ENCODE results near the gene SOX1. TPM values are rescaled to one million over a fixed set of nuclear protein-coding genes. Genes with fewer than 3 reads are reported as not detected.

Gene SOX1
- total RNA-seq, 1 experiment from 2014 or later = not detected

DNA sequence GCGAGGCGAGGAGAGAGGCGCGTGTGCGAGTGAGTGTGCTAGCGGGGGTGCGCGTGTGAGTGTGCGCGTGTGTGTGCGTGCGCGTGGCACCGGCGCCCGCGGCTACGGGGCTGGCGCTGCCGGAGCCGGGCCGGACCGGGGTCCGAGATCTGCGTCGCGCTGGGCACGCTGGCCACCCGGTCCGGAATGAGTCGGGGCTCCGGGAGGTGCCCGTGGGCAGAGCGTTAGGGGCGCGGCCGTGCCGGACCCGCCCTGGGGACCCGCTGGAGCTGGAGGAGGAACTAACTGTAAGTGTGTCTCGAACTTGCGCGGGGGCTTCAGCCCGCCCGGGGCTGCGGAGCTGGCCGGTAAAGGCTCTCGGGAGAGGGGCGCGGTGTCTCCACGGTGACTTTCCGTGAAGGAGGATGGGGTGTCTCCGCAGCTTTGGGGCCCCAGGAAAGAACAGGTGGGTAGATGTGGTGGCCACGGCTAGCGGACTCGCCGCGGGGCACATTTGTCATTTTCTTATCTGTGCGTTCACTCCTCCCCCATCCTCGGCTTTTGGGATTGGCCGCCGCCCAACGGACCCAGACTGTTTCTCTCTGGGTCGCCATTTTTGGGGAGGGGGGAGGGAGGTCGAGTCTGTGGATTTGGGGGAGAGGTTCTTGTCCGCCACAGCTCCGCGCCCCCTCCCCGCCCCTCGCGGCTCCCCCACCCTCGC lies 10.1 kb upstream of the SOX1 start:
- TF ChIP-seq, protein P1, sequence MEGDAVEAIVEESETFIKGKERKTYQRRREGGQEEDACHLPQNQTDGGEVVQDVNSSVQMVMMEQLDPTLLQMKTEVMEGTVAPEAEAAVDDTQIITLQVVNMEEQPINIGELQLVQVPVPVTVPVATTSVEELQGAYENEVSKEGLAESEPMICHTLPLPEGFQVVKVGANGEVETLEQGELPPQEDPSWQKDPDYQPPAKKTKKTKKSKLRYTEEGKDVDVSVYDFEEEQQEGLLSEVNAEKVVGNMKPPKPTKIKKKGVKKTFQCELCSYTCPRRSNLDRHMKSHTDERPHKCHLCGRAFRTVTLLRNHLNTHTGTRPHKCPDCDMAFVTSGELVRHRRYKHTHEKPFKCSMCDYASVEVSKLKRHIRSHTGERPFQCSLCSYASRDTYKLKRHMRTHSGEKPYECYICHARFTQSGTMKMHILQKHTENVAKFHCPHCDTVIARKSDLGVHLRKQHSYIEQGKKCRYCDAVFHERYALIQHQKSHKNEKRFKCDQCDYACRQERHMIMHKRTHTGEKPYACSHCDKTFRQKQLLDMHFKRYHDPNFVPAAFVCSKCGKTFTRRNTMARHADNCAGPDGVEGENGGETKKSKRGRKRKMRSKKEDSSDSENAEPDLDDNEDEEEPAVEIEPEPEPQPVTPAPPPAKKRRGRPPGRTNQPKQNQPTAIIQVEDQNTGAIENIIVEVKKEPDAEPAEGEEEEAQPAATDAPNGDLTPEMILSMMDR (IDR thresholded peaks at IDR 0.05; ENCODE audit: unreplicated experiment) = no peak
- intact Hi-C loops (cut with micrococcal nuclease; ENCODE audit: unreplicated experiment) = no loop called here
- Mint-ChIP-seq H3K36me3 (ENCODE audit: insufficient read depth, unreplicated experiment) (no peaks in the 10 kb centered on the region), H3K27ac (ENCODE audit: unreplicated experiment) (no peak overlapping the region), H3K4me3 (ENCODE audit: low read depth, unreplicated experiment) (no peak overlapping the region), H3K4me1 (ENCODE audit: low read depth, unreplicated experiment) (no peaks in the 10 kb centered on the region), H3K27me3 (ENCODE audit: unreplicated experiment) (no peaks in the 10 kb centered on the region), H3K9me3 (ENCODE audit: low read depth, unreplicated experiment) (no peaks in the 10 kb centered on the region)
- DNase-seq = no peak
- CTCF ChIA-PET = no interaction called here
- BruUV-seq (replicated peaks) = no TSS peak

DNA sequence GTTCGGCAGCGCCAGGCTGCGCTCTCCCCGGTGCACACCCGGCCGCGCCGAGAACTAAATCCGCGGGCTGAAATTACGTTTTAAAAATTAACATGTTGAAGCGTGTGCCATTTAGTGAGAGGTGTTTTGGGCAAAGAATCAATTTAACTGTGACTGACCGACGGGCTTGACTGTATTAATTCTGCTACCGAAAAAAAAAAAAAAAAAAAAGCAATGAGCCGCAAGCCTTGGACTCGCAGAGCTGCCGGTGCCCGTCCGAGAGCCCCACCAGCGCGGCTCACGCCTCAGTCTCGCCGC lies 9.6 kb upstream of the SOX1 start:
- no peak for DNase-seq
- intact Hi-C loops (cut with micrococcal nuclease; ENCODE audit: unreplicated experiment) = no loop called here
- CTCF ChIA-PET = no interaction called here
- H3K9me3 Mint-ChIP-seq (ENCODE audit: low read depth, unreplicated experiment) = no peaks in the 10 kb centered on the region
- H3K4me3 Mint-ChIP-seq (ENCODE audit: low read depth, unreplicated experiment) = no peak overlapping the region
- no peaks in the 10 kb centered on the region for H3K27me3 Mint-ChIP-seq (ENCODE audit: unreplicated experiment)
- no peaks in the 10 kb centered on the region for H3K4me1 Mint-ChIP-seq (ENCODE audit: low read depth, unreplicated experiment)
- BruUV-seq (replicated peaks) = no TSS peak
- no peak overlapping the region for H3K27ac Mint-ChIP-seq (ENCODE audit: unreplicated experiment)
- H3K36me3 Mint-ChIP-seq (ENCODE audit: insufficient read depth, unreplicated experiment) = no peaks in the 10 kb centered on the region
- TF ChIP-seq, protein P1 (IDR thresholded peaks at IDR 0.05; ENCODE audit: unreplicated experiment) = no peak

GRCh38 chr13:112057736-112058518 lies 9.0 kb upstream of the SOX1 start:
- Mint-ChIP-seq H3K27ac (ENCODE audit: unreplicated experiment) (no peak overlapping the region), H3K4me3 (ENCODE audit: low read depth, unreplicated experiment) (no peak overlapping the region), H3K9me3 (ENCODE audit: low read depth, unreplicated experiment) (no peaks in the 10 kb centered on the region), H3K36me3 (ENCODE audit: insufficient read depth, unreplicated experiment) (no peaks in the 10 kb centered on the region), H3K27me3 (ENCODE audit: unreplicated experiment) (no peaks in the 10 kb centered on the region), H3K4me1 (ENCODE audit: low read depth, unreplicated experiment) (no peaks in the 10 kb centered on the region)
- BruUV-seq (replicated peaks) = no TSS peak
- TF ChIP-seq, protein P1 (IDR thresholded peaks at IDR 0.05; ENCODE audit: unreplicated experiment) = no peak
- no peak for DNase-seq
- CTCF ChIA-PET = no interaction called here
- intact Hi-C loops (cut with micrococcal nuclease; ENCODE audit: unreplicated experiment) = no loop called here

- CTCF ChIA-PET = no interaction called here
- TF ChIP-seq, protein P1 (IDR thresholded peaks at IDR 0.05; ENCODE audit: unreplicated experiment) = no peak
- H3K9me3 Mint-ChIP-seq (ENCODE audit: low read depth, unreplicated experiment) = peaks cover 2% of the 10 kb centered on the region
- no TSS peak for BruUV-seq (replicated peaks)
- no peaks in the 10 kb centered on the region for H3K36me3 Mint-ChIP-seq (ENCODE audit: insufficient read depth, unreplicated experiment)
- no peaks in the 10 kb centered on the region for H3K4me1 Mint-ChIP-seq (ENCODE audit: low read depth, unreplicated experiment)
- no peak for DNase-seq
- H3K27ac Mint-ChIP-seq (ENCODE audit: unreplicated experiment) = no peak overlapping the region
- H3K4me3 Mint-ChIP-seq (ENCODE audit: low read depth, unreplicated experiment) = no peak overlapping the region
- intact Hi-C loops (cut with micrococcal nuclease; ENCODE audit: unreplicated experiment) = no loop called here
- no peaks in the 10 kb centered on the region for H3K27me3 Mint-ChIP-seq (ENCODE audit: unreplicated experiment)
These were observed 8.5 kb upstream of the SOX1 start for GRCh38 chr13:112058519-112058873.
